K562 (cell line): ENCODE measurements around the gene MED15. TPM values are rescaled to one million over a fixed set of nuclear protein-coding genes. Genes with fewer than 3 reads are reported as not detected.

Experiments used
- ATAC-seq: fragments of 200-7000 bp; cut with Tn5 transposase; 3 replicates; pipeline ENCODE4 v1.9.1; 2020; ENCODE audit warnings: moderate library complexity
- BruUV-seq: library from RNA; stranded (reverse); fragments of 400-500 nt; replicated peaks from 2 replicates; lab custom pipeline; 2021; lab: Mats Ljungman, UMichigan
- CTCF ChIA-PET: fragments of 300-600 bp; formaldehyde crosslinking; extraction: SDS; loops from one replicate; lab custom pipeline; 2021; ENCODE audit warnings: low intra/inter-chr PET ratio; lab: Yijun Ruan, JAX
- POLR2A ChIA-PET: fragments of 300-600, 350-650 bp; sonication (Branson Sonifier 250); formaldehyde crosslinking; extraction: SDS; loops from one replicate; lab custom pipeline; 2021; ENCODE audit warnings: antibody characterized with exemption, inconsistent platforms; lab: Yijun Ruan, JAX
- DNase-seq, 4 experiments: peaks; one replicate each; pipeline versions ENCODE4 v3.0.0 to v3.0.0-alpha.2; 2011 to 2018; ENCODE audit warnings: low spot score in 3 of 4, mixed read lengths in 3 of 4; ENCODE audit errors: extremely low read depth in 1 of 4
- FAIRE-seq: peaks from 2 replicates; lab custom pipeline; 2011; peaks lifted over from hg19 to GRCh38; lab: Jason Lieb, UNC
- H2AFZ ChIP-seq: 2 replicates; pipeline ENCODE4 v1.6.0; 2011; ENCODE audit warnings: low read depth, low read length, control low read depth, inconsistent platforms
- H3K27ac ChIP-seq: fragments of 200-600 bp; 3 replicates; pipeline ENCODE4 v1.8.0; 2011; ENCODE audit warnings: low read depth, mild to moderate bottlenecking, control low read depth, inconsistent platforms, low read length, moderate library complexity, mixed read lengths; ENCODE audit errors: extremely low read depth
- H3K27me3 ChIP-seq, 2 experiments: fragments of 300-600 bp in 1 of 2; 2 replicates in 1 of 2; 3 replicates in 1 of 2; pipeline versions ENCODE4 v1.6.0 to v1.8.0; 2011; ENCODE audit warnings: inconsistent platforms in 2 of 2, low read length in 2 of 2, mild to moderate bottlenecking in 1 of 2, mixed read lengths in 1 of 2, moderate library complexity in 1 of 2; ENCODE audit not compliant: control insufficient read depth in 2 of 2, insufficient read depth in 2 of 2
- H3K36me3 ChIP-seq: fragments of 300-600 bp; 3 replicates; pipeline ENCODE4 v1.8.0; 2011; ENCODE audit warnings: mild to moderate bottlenecking, low read length, inconsistent platforms; ENCODE audit not compliant: control insufficient read depth, insufficient read depth
- H3K4me1 ChIP-seq, 2 experiments: fragments of 200-600 bp in 1 of 2; replicated peaks in 1 of 2; 2 replicates in 1 of 2; 3 replicates in 1 of 2; pipeline versions ENCODE4 v1.5.1 to v1.8.0; 2011; ENCODE audit warnings: inconsistent platforms in 2 of 2, low read length in 2 of 2, mild to moderate bottlenecking in 1 of 2, mixed read lengths in 1 of 2, moderate library complexity in 1 of 2; ENCODE audit not compliant: control insufficient read depth in 2 of 2, insufficient read depth in 2 of 2
- H3K4me2 ChIP-seq: 2 replicates; pipeline ENCODE4 v1.6.1; 2011; ENCODE audit warnings: low read length, control low read depth, inconsistent platforms, mixed read lengths; ENCODE audit not compliant: insufficient read depth
- H3K4me3 ChIP-seq: fragments of 200-600 bp; sonication (generic), shearing (Covaris generic); 2 replicates; pipeline ENCODE4 v1.5.1; 2016; ENCODE audit warnings: control low read depth, inconsistent platforms
- H3K79me2 ChIP-seq: fragments of 200-600 bp; 3 replicates; pipeline ENCODE4 v1.8.0; 2011; ENCODE audit warnings: low read length, inconsistent platforms; ENCODE audit not compliant: control insufficient read depth, insufficient read depth
- H3K9ac ChIP-seq, 2 experiments: 2 replicates each; pipeline versions ENCODE4 v1.6.0 to v1.6.1; 2011; ENCODE audit warnings: low read depth in 2 of 2, low read length in 2 of 2, control low read depth in 1 of 2, inconsistent platforms in 1 of 2, mild to moderate bottlenecking in 1 of 2, mixed read lengths in 1 of 2; ENCODE audit not compliant: insufficient read depth in 1 of 2
- H3K9me1 ChIP-seq: one replicate; pipeline ENCODE4 v1.6.0; 2011; ENCODE audit warnings: inconsistent platforms, mild to moderate bottlenecking, low read length, moderate library complexity; ENCODE audit not compliant: control insufficient read depth, insufficient read depth
- H3K9me3 ChIP-seq: replicated peaks from 2 replicates; pipeline ENCODE4 v1.5.1; 2011; ENCODE audit warnings: low read depth, low read length, inconsistent platforms; ENCODE audit not compliant: control insufficient read depth, insufficient read depth
- H4K20me1 ChIP-seq: replicated peaks from 2 replicates; pipeline ENCODE4 v1.6.1; 2011; ENCODE audit warnings: low read length, inconsistent platforms, mixed read lengths; ENCODE audit not compliant: control insufficient read depth, insufficient read depth
- CXXC5 ChIP-seq: fragments of 250-450 bp; sonication (Bioruptor Pico); IDR thresholded peaks from 2 replicates; pipeline ENCODE4 v1.8.0; 2022; ENCODE audit warnings: inconsistent platforms, mild to moderate bottlenecking, moderate library complexity
- ELF1 ChIP-seq: fragments of 200-800 bp; sonication (Bioruptor generic); IDR thresholded peaks from 2 replicates; pipeline ENCODE4 v1.6.1; 2016; ENCODE audit warnings: missing genetic modification characterization, missing compliant biosample characterization
- ETV1 ChIP-seq: fragments of 450-650 bp; conservative IDR thresholded peaks from 2 replicates; pipeline ENCODE4 v1.6.1; 2016; ENCODE audit warnings: missing genetic modification characterization, control low read depth, low read depth, missing compliant biosample characterization
- ETV5 ChIP-seq: sonication (generic); formaldehyde crosslinking; IDR thresholded peaks from 2 replicates; pipeline ENCODE4 v1.4.0; 2020; ENCODE audit warnings: low read depth, mild to moderate bottlenecking, missing genetic modification reagents
- HCFC1 ChIP-seq: IDR thresholded peaks from 2 replicates; pipeline ENCODE4 v1.6.1; 2012; ENCODE audit warnings: low read depth, low read length, improper control_type of control experiment
- HNRNPK ChIP-seq: fragments of 200-400 bp; formaldehyde crosslinking; IDR thresholded peaks from one replicate; pipeline ENCODE4 v1.6.1; 2018; ENCODE audit warnings: mild to moderate bottlenecking, low read depth, low read length; ENCODE audit not compliant: poor library complexity, severe bottlenecking
- ID3 ChIP-seq, 2 experiments: fragments of 250-450 bp in 1 of 2; fragments of 450-650 bp in 1 of 2; sonication (Bioruptor Pico) in 1 of 2; IDR thresholded peaks; 2 replicates each; pipeline versions ENCODE4 v1.6.1 to v1.8.0; 2016 to 2021; ENCODE audit warnings: mild to moderate bottlenecking in 2 of 2, moderate library complexity in 2 of 2, missing compliant biosample characterization in 1 of 2, missing genetic modification characterization in 1 of 2
- MECOM ChIP-seq: fragments of 250-450 bp; sonication (Bioruptor Pico); IDR thresholded peaks from 2 replicates; pipeline ENCODE4 v1.8.0; 2022; ENCODE audit warnings: inconsistent platforms
- NFE2L1 ChIP-seq: fragments of 450-650 bp; IDR thresholded peaks from 2 replicates; pipeline ENCODE4 v1.6.1; 2016; ENCODE audit warnings: missing genetic modification characterization, low read depth, mild to moderate bottlenecking, missing compliant biosample characterization, moderate library complexity, borderline replicate concordance
- RCOR1 ChIP-seq, 2 experiments: IDR thresholded peaks; 2 replicates each; pipeline ENCODE4 v1.6.1; 2012; ENCODE audit warnings: low read depth in 2 of 2, low read length in 2 of 2, borderline replicate concordance in 1 of 2, improper control_type of control experiment in 1 of 2
- SIN3A ChIP-seq, 2 experiments: fragments of 150-350 bp in 1 of 2; IDR thresholded peaks; 2 replicates each; pipeline ENCODE4 v1.6.1; 2011 to 2016; ENCODE audit warnings: borderline replicate concordance in 2 of 2, low read depth in 2 of 2, low read length in 2 of 2, mild to moderate bottlenecking in 2 of 2, moderate library complexity in 2 of 2; ENCODE audit not compliant: control insufficient read depth in 1 of 2
- STAT5B ChIP-seq: fragments of 250-450 bp; sonication (Bioruptor Pico); IDR thresholded peaks from 2 replicates; pipeline ENCODE4 v1.8.0; 2021; ENCODE audit warnings: mild to moderate bottlenecking, inconsistent platforms
- TBL1XR1 ChIP-seq, 2 experiments: IDR thresholded peaks; 2 replicates each; pipeline ENCODE4 v1.6.1; 2012; ENCODE audit warnings: improper control_type of control experiment in 2 of 2, low read length in 2 of 2, mild to moderate bottlenecking in 1 of 2
- ZC3H11A ChIP-seq: IDR thresholded peaks from 2 replicates; pipeline ENCODE4 v1.6.1; 2012; ENCODE audit warnings: low read depth, low read length, improper control_type of control experiment
- ZMIZ1 ChIP-seq, 2 experiments: fragments of 150-350 bp in 1 of 2; IDR thresholded peaks; 2 replicates each; pipeline ENCODE4 v1.6.1; 2012 to 2016; ENCODE audit warnings: low read depth in 2 of 2, low read length in 2 of 2, mild to moderate bottlenecking in 1 of 2, moderate library complexity in 1 of 2
- ZNF239 ChIP-seq: fragments of 250-450 bp; sonication (Bioruptor Pico); IDR thresholded peaks from 2 replicates; pipeline ENCODE4 v1.4.0; 2020; ENCODE audit warnings: mild to moderate bottlenecking
- WGBS: fragments of 100-300 bp; shearing (Covaris generic); methylation state at CpG from one replicate; pipeline ENCODE4 v1.1.6; 2016; ENCODE audit warnings: low coverage, mixed read lengths; ENCODE audit not compliant: insufficient coverage; ENCODE audit errors: missing lambda C conversion rate; 5-methylcytosine and 5-hydroxymethylcytosine counted together
- in situ Hi-C: fragments of 300-500 bp; cut with MboI; formaldehyde crosslinking; loops from 4 replicates; pipeline ENCODE4 v1.15.0; 2018; ENCODE audit warnings: inconsistent platforms, mixed read lengths
- intact Hi-C: fragments of 100-400 bp; cut with micrococcal nuclease; formaldehyde crosslinking; loops from 2 replicates; pipeline ENCODE4 v1.14.2; 2022
- polyA plus RNA-seq, 8 experiments: library from polyadenylated mRNA; depleted of rRNA in 4 of 8; stranded (reverse) in 5 of 8; unstranded in 3 of 8; fragments of >200 nt; fragmentation: Nextera tagmentation in 2 of 8; fragmentation: Illumina TruSeq in 1 of 8; extraction: Ambion mirVana in 2 of 8; extraction: Trizol in 1 of 8; gene quantifications; 2 replicates each; pipeline versions ENCODE4 v1.2.1 to v1.2.3, GENCODE V29; 2011 to 2014; ENCODE audit warnings: inconsistent platforms in 1 of 8, missing spikeins in 1 of 8
- total RNA-seq, 7 experiments: library from RNA; depleted of rRNA in 6 of 7; stranded (reverse); fragments of >200 nt in 6 of 7; fragmentation: Illumina TruSeq in 2 of 7; extraction: Trizol in 2 of 7; gene quantifications; 2 replicates each; pipeline versions ENCODE4 v1.2.1 to v1.2.3, GENCODE V29; 2011 to 2021; ENCODE audit warnings: low replicate concordance in 1 of 7

The MED15 gene
- total and polyA plus RNA-seq, 9 of the 15 experiments (the other 6 are each of a cell fraction or from before 2014, with no cell fraction given) = 4.0 to 271 (median 60.1) TPM

GRCh38 chr22:20524004-20524481 lies 16.6 kb downstream of the MED15 start:
- no peak for FAIRE-seq
- Histone ChIP-seq H3K4me2 (peak overlapping the region; percentile 48; the same call in 1 of the 2 replicates), H3K4me1 (peaks cover 43 to 52% of the 10 kb centered on the region in 2 experiments), H3K9me1 (peaks cover 23% of the 10 kb centered on the region), H3K9me3 (no peaks in the 10 kb centered on the region), H3K79me2 (peaks cover 90% of the 10 kb centered on the region), H4K20me1 (peaks cover 56% of the 10 kb centered on the region), H3K36me3 (peaks cover 74% of the 10 kb centered on the region), H3K27ac (peak overlapping the region; percentile 43), H2AFZ (no peak overlapping the region), H3K27me3 (no peaks in the 10 kb centered on the region), H3K9ac (peak overlapping the region; percentile 4 to 56), H3K4me3 (no peak overlapping the region)
- POLR2A ChIA-PET = interaction anchor here (0.6 to 68.9 kb wide), 8 partner anchors 4 to 1412 kb away, joined by 3 to 1693 read pairs (median 3); partner anchors contain the start of gene MED15
- 2% methylated on average over 1 of the region's 1 CpG for WGBS
- in situ Hi-C loops (no loop called here), intact Hi-C loops (no loop called here)
- BruUV-seq = no TSS peak
- CTCF ChIA-PET = no interaction called here
- peak in 3 of 4 experiments; percentile 52 to 63 (median 63) for DNase-seq
- ATAC-seq = peak; percentile 13
- TF ChIP-seq SIN3A (IDR thresholded peaks at IDR 0.05; ENCODE audit: borderline replicate concordance in 2 of 2, control insufficient read depth in 1 of 2, low read depth in 2 of 2, low read length in 2 of 2) = peak in 1 of 2 experiments; percentile 22; a peak in 1 of 4 replicates
- peak; percentile 57; the same call in 1 of the 2 replicates for TF ChIP-seq ZC3H11A
- no peak; the same call in 1 of the 2 replicates for TF ChIP-seq HCFC1
- 0 out of 2 replicates have a peak, but pooled peaks have one; percentile 63 for TF ChIP-seq STAT5B (CRISPR knock-in tag)
- no peak; a peak in 1 of 4 replicates for TF ChIP-seq TBL1XR1 (IDR thresholded peaks at IDR 0.05; ENCODE audit: low read length in 2 of 2)
- no peak for TF ChIP-seq HNRNPK
- TF ChIP-seq ELF1 (tag) = peak; percentile 48; the same call in 1 of the 2 replicates
- 0 out of 2 replicates have a peak, but pooled peaks have one; percentile 53 for TF ChIP-seq MECOM
- TF ChIP-seq ZMIZ1 (IDR thresholded peaks at IDR 0.05; ENCODE audit: low read depth in 2 of 2, low read length in 2 of 2) = 0 out of 4 replicates have a peak, but pooled peaks of 1 of the 2 experiments have one; percentile 31
- TF ChIP-seq ZNF239 (CRISPR knock-in tag) = no peak
- 0 out of 2 replicates have a peak, but pooled peaks have one; percentile 55 for TF ChIP-seq ID3 (CRISPR knock-in tag; IDR thresholded peaks at IDR 0.05)
- TF ChIP-seq ID3 (tag; IDR thresholded peaks at IDR 0.05) = no peak
- no peak for TF ChIP-seq NFE2L1
- no peak for TF ChIP-seq CXXC5
- 0 out of 4 replicates have a peak, but pooled peaks of 1 of the 2 experiments have one; percentile 23 for TF ChIP-seq RCOR1 (IDR thresholded peaks at IDR 0.05; ENCODE audit: borderline replicate concordance in 1 of 2, low read depth in 2 of 2, low read length in 2 of 2)
- TF ChIP-seq ETV5 (CRISPR knock-in tag) = peak; percentile 35; the same call in 1 of the 2 replicates
- no peak for TF ChIP-seq ETV1
